CD4-positive, alpha-beta T cell treated with Interleukin-17A for 4 hours (primary cell): Measurements from ENCODE around the gene ANK3.

Source experiments
- DNase-seq: peaks from one replicate; pipeline ENCODE4 v3.0.0-alpha.2; 2020; ENCODE audit warnings: mixed read lengths

The ANK3 gene

GRCh38 chr10:60413306-60414012 is 23.8 kb upstream of the ANK3 start:
- no peak for DNase-seq

- no peak for DNase-seq
These were observed 21.3 kb upstream of the ANK3 start for GRCh38 chr10:60410970-60411369.

DNA sequence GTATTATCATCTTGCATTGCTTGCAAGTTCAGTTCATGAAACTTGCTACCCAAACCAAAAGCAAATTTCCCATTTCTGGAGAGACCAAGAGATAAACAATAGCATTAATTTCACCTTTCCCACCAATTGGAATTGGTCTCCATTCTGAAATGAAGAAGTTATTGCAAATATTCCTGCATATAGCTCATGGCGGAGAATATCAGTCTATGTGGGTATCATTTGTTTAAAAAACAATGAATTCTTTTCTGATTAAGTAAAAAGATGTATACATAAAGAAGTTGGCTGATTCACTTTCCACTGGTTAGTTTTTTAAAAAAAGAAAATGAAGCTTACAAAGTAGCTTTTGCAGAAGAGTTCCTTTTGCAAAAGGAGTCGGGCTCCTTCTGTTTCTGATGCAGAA is 19.5 kb upstream of the ANK3 start:
- DNase-seq = no peak

DNA sequence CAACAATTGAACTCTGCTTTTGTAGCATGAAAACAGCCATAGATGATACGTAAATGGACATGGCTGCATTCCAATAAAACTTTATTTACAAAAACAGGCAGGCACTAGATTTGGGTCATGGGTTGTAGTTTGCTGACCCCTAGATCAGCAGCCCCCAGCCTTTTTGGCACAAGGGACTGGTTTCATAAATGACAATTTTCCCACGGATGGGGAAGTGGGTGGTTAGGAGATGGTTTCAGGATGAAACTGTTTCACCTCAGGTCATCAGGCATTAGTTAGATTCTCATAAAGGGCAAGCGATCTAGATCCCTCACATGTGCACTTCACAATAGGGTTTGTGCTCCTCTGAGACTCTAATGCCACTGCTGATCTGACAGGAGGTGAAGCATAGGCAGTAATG is 16.5 kb upstream of the ANK3 start:
- DNase-seq = no peak

- no peak for DNase-seq
These were observed 15.5 kb upstream of the ANK3 start for GRCh38 chr10:60405172-60405571.

- DNase-seq = no peak
These were observed 13.6 kb upstream of the ANK3 start for GRCh38 chr10:60403168-60403873.

DNA sequence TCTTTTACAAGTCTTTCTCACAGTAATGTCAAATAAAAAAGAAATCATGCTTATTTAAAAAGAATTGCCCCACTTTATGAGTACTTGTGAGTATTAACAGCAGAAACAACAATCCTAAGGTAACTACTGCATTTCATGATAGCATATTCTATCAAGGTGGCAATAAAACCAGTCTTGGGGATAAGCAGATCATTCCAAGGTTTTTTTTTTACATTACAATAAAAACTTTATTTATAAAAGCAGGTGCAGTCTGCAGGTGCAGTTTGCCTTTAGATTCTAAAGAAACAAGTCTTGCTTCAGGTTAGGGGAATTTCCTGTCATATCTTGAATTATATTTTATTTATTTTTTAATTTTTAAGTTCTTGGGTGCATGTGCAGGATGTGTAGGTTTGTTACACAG is 10.7 kb upstream of the ANK3 start:
- DNase-seq = no peak

DNA sequence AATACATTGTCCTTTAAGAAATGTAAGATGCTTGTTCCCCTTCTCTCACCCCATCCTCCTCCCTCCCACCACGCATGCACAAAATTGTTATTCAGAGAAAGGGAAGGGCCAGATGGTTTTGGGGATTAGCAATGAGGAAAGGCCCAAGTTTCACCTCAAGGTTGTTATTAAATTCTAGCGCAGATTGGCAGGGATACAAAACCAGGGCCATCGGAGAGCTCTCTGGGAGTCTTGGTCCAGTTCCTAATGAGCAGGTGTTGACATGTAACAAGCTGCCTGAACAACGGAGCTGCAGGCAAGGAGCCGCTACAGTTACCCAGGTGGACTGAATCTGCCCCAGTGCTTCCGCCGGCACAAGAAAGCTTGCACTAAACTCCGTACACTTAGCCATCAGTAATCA is 9.7 kb upstream of the ANK3 start:
- DNase-seq = no peak

DNA sequence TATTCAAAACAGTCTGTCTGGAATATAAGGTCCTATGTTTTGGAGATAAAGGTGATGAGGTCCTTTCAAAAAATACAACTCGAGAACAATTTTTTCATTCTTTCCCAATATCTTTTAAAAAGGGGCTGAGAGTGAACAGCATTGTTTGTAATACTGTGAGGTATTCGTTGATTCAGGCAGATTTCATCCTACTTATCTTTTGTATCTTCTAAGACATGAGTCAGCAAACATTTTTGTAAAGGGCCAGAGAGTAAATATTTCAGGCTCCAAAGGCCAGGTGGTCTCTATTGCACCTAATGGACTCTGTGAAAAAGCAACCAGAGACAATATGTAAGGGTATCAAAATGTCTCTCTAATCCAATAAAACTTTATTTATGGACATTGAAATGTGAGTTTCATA is 8.1 kb upstream of the ANK3 start:
- no peak for DNase-seq

- no peak for DNase-seq
These were observed 7.1 kb upstream of the ANK3 start for GRCh38 chr10:60396766-60397165.

GRCh38 chr10:60395711-60396110 is 6.0 kb upstream of the ANK3 start:
- no peak for DNase-seq

GRCh38 chr10:60394446-60394845 is 4.8 kb upstream of the ANK3 start:
- no peak for DNase-seq

DNA sequence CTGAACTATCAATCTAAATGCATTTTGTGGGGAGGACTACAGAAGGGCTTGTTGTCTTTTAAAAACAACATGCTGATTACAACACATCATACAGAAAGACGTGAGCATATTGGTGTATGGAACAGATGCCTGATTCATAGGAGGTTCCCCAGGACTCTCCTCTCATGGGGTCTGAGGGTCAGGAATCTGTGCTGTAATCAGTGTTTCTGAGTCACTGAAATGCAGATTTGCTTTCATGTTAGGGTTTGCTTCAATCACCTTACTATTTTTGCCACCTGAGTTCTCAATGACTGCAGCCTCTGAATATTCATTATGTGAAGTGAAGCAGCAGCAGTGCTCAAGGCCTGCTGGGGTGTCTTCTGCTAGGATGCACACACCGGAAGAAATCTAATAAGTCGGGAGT is 550 bp upstream of the ANK3 start:
- DNase-seq = no peak

- DNase-seq = no peak
These were observed 870 bp downstream of the ANK3 start for GRCh38 chr10:60388709-60389301.

GRCh38 chr10:60388116-60388625 is 1.5 kb downstream of the ANK3 start:
- DNase-seq = no peak

DNA sequence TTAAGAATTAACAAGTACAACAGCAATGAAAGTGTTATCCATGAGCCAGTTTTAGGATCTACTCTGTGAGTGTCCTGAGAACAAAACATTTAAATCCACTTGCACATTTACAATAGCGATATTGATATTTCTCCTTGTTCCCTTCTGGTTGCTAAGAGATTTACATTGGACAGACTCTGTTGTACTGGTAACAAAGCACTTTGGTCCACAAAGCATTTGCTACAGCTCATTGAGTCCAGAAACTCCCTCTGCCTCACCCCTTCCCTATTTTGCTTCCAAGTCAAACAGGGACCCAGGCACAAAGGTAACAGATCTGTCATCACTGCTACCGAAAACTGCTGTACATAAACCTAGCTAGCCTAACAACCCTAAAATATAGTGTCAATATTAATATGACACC is 2.1 kb downstream of the ANK3 start:
- no peak for DNase-seq

DNA sequence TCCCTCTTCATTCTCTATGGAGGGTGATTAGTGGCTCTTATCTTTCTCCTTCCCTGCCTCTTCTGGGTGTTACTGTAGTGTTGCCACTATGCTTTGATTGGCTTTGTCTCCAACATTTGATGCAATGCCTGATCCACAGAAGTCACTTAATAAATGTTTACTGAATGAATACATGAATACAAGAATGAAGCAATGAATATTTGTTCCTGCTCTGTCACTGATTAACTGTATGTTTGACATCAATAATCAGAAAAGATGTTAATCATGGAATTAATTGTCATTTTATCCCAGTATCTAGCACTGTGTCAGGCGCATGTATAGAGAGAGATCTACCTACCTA is 4.3 kb downstream of the ANK3 start:
- DNase-seq = no peak

DNA sequence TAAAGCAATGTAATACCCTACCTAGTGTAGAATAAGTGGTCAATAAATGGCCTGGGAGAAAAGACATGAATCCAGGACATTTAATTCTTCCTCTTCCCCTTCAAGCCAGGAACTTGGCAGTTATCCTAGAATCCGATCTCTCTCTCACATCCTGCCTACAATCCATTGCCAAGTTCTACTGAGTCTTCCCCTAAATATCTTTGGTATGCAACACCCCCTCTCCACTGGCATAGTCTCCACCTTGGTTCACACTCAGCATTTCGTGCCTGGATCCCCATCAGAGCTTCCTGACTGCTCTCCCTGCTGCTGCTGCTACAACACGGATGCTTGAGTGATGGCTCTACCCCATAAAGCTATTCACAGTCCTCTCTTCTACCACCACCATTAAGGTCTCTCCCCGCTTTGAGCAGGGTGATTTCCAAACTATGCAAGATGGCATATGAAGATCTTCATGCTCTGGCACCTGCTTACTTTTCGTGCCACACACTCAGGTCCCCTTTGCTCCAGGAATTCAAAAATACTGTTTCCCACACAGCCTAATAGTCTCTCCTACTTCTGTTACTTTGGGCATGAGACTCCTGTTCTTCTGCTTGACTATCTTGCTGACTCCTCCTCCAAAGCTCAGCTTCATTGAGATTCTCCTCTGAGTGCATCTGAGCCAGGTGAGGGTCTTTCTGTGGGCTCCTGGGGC is 4.8 kb downstream of the ANK3 start:
- DNase-seq = no peak

DNA sequence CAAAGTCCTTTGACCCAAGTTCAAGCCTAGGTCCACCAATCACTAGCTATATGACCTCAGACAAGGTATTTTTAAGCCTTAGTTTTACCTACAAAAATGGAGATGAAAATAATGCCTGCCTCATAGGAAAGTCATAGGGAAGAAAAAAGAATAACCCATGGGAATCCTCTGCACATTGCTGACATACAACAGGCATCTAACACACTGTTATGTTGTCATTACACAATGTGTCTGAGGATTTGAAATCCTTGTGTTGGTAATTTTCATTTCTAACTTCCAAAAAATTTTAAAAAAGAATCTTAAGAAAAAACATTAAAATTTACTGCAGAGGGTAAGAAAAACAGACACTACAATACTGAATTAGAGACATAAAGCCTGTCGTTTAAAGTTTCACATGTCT is 5.7 kb downstream of the ANK3 start:
- DNase-seq = no peak

DNA sequence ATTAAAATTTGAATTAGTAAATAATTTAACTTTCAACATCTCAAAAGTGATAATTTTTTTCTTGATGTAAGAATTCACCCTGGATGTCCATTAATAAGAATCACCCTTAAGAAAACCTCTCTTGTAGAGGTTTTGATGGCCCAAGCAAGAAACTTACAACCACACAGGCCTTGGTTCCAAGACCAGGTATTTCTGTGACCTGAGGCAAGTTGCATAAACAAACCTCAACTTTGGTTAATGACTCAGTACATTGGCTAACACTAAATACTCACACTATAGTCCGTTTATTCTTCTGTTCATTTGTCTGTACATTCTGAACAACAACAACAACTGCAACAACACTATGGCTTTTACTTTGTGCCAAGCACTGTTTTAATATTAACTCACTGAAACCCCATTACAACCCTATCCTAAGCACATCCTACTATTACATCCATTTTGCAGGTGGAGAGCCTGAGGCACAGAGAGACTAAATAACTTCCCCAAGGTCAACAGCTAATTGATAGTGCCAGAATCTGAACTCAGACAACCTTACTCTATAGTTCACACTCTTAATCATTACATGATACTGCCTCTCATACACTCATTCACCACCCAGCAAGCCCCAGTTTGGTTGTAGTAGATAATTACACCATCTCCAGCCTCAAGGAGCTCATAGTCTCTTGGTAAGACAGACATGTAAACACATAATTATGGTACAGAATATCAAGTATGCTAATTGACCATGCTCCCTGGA is 6.6 kb downstream of the ANK3 start:
- no peak for DNase-seq

DNA sequence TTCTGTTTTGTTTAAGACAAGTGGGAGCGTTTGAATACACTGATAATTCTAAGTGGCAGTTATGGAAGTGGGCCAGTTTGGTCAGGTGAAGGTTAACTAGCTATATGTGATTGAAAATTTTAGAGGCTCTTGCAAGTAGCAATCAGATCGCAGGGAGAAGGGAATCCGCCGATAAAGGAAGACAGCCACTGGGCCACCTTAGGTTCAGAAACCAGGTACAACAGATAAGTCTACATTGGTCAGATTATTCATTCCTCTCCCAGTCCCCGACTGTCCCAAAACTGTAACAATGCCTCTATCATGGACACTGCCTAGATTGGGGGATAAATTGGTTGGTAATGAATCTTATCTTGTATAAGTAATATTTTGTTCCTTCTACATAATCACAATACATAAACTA is 8.9 kb downstream of the ANK3 start:
- DNase-seq = no peak

- no peak for DNase-seq
These were observed 11.7 kb downstream of the ANK3 start for GRCh38 chr10:60377955-60378354.

- DNase-seq = no peak
These were observed 12.7 kb downstream of the ANK3 start for GRCh38 chr10:60377042-60377352.
